GM12864 (cell line): ENCODE data around the gene ADAMTS4.

Experiments used
- DNase-seq: peaks from one replicate; pipeline ENCODE4 v3.0.0-alpha.2; 2011; ENCODE audit warnings: low read depth
- H3K4me3 ChIP-seq: 2 replicates; pipeline ENCODE4 v1.5.1; 2011; ENCODE audit warnings: mild to moderate bottlenecking, low read depth, low read length, control low read depth
- CTCF ChIP-seq: IDR thresholded peaks from 2 replicates; pipeline ENCODE4 v1.5.1; 2011; ENCODE audit warnings: low read depth, mild to moderate bottlenecking, moderate library complexity, low read length, control low read depth, inconsistent platforms; ENCODE audit errors: missing control alignments

Gene ADAMTS4

GRCh38 chr1:161159087-161159912, 39.6 kb downstream of the ADAMTS4 start, which contains the start of gene USP21:
Gene USP21, plus strand, starts transcription at chr1:161159500. Its CDS starts 1,141 bp downstream, at chr1:161160641.
- H3K4me3 ChIP-seq = peak within 1 kb of the TSS; percentile 65
- no peak for DNase-seq
- peak; percentile 49 for TF ChIP-seq CTCF

- peak overlapping the region; percentile 65 for H3K4me3 ChIP-seq
- no peak for DNase-seq
- TF ChIP-seq CTCF = no peak
These were observed 40.4 kb downstream of the ADAMTS4 start for GRCh38 chr1:161158316-161159010.

- no peak for DNase-seq
- no peak overlapping the region for H3K4me3 ChIP-seq
- no peak for TF ChIP-seq CTCF
These were observed 41.0 kb downstream of the ADAMTS4 start for GRCh38 chr1:161157867-161158266.

GRCh38 chr1:161153682-161154337, 45.0 kb downstream of the ADAMTS4 start, which contains the start of gene UFC1:
Gene UFC1, plus strand, starts transcription at chr1:161153978. Its CDS starts 20 bp downstream, at chr1:161153998.
- no peak for TF ChIP-seq CTCF
- H3K4me3 ChIP-seq = peak within 1 kb of the TSS; percentile 74
- DNase-seq = peak; percentile 88

- DNase-seq = no peak
- TF ChIP-seq CTCF = no peak
These were observed 45.7 kb downstream of the ADAMTS4 start for GRCh38 chr1:161153176-161153575.

GRCh38 chr1:161145832-161146231, 53.0 kb downstream of the ADAMTS4 start:
- H3K4me3 ChIP-seq = no peak overlapping the region
- no peak for DNase-seq
- no peak for TF ChIP-seq CTCF

More at GRCh38 chr1:161153176-161153575, 45.7 kb downstream of the ADAMTS4 start:
- peak overlapping the region; percentile 74 for H3K4me3 ChIP-seq
